SH-SY5Y (cell line): Measurements from ENCODE around the gene RIN3.

Experiments
- GATA2 ChIP-seq: IDR thresholded peaks from 2 replicates; pipeline ENCODE4 v1.6.1; 2011; ENCODE audit warnings: mild to moderate bottlenecking, low read depth, low read length
- GATA3 ChIP-seq: IDR thresholded peaks from 2 replicates; pipeline ENCODE4 v1.6.1; 2011; ENCODE audit warnings: low read depth, mild to moderate bottlenecking, low read length, moderate library complexity

DNA sequence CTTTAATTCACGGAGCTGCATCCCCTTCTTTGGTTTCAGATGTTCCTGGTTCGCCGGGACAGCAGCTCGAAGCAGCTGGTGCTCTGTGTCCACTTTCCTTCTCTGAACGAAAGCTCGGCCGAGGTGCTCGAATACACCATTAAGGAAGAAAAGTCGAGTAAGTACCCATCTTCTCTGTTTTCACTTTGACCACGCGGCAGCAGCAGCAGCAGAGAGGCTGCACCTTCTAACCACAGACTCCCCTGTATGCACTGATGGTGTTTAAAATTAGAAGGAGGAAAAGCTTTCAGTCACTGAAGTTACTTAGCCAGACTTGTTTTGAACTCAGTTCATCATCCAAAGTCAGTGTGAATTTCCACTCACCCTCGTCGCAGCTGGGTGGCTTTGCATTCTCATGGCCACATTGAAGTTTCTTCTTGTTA lies 63.8 kb downstream of the RIN3 start:
- no peak for TF ChIP-seq GATA2
- no peak for TF ChIP-seq GATA3
